Measurements from ENCODE around the gene TMEM53.

The TMEM53 gene

DNA sequence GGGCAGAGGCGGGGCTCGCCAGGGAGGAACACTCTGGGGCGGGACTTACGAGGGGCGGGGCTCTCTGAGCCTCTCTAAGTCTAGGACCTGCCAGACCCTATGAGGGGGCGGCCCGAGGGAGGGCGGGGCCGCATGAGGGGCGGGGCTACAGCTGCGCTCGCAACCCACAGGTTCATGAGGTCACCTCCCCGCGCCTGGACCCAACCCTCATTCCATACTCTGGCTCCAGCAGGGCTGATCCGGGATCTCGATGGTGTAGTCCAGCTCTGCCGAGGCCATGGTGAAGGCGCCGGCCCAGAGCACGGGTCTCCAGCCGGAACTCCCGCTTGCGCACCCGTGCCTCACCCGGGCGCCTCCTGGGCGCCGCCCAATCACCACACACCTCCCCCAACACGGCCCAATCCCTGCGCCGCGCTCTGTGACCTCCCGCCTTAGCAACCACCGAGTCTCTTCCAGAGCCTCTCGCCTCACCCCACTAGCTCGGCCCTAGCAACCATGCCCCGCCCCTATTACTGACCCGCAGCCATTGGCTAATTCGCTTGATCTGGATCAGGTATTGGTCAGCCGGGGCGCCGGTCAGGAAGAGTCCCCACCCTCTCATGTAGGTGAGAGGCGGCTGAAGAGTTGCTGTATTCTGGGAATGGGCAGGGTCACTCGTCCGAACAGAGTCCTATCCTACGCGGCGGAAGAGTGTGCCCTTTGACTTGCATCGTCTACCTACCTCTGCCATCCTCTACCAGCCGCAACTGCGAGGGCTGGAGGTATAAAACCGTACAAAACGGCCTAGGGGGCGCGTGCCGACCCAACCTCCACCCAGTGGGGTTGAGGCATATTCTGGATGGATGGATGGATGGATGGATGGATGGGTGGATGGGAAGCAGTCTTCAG, at the start of gene TMEM53, which contains the start of gene ARMH1:
TSS of gene TMEM53 (minus strand) at position 369 of the 888 bp plus-strand sequence. CDS start at position 279, 90 bp downstream.
TSS of gene ARMH1 (plus strand) at position 602 of the 888 bp plus-strand sequence. CDS start 14,984 bp downstream, outside the sequence.
- no peaks in the 10 kb centered on the region for H3K9me3 Mint-ChIP-seq
- no peaks in the 10 kb centered on the region for H3K36me3 Mint-ChIP-seq
- H3K4me1 Mint-ChIP-seq, result peaks cover 24% of the 10 kb centered on the region
- peak; percentile 98 for ATAC-seq
- no peaks in the 10 kb centered on the region for H3K27me3 Mint-ChIP-seq
- H3K27ac Mint-ChIP-seq, result peak within 1 kb of the TSS; percentile 84
- peak within 1 kb of the TSS; percentile 94 for H3K4me3 Mint-ChIP-seq

- H3K9me3 Mint-ChIP-seq, result no peaks in the 10 kb centered on the region
- H3K4me1 Mint-ChIP-seq, result peaks cover 67% of the 10 kb centered on the region
- peak overlapping the region; percentile 97 for H3K27ac Mint-ChIP-seq
- no peaks in the 10 kb centered on the region for H3K27me3 Mint-ChIP-seq
- ATAC-seq, result peak; percentile 53
- no peaks in the 10 kb centered on the region for H3K36me3 Mint-ChIP-seq
- H3K4me3 Mint-ChIP-seq, result peak overlapping the region; percentile 71
Measured at GRCh38 chr1:44723496-44724295, 49.4 kb upstream of the TMEM53 start.

- Mint-ChIP-seq H3K4me1 (peaks cover 68% of the 10 kb centered on the region), H3K9me3 (no peaks in the 10 kb centered on the region), H3K27ac (peak overlapping the region; percentile 97), H3K27me3 (no peaks in the 10 kb centered on the region), H3K36me3 (no peaks in the 10 kb centered on the region), H3K4me3 (peak overlapping the region; percentile 71)
- ATAC-seq, result no peak
Measured at GRCh38 chr1:44723064-44723463, 48.8 kb upstream of the TMEM53 start.

DNA sequence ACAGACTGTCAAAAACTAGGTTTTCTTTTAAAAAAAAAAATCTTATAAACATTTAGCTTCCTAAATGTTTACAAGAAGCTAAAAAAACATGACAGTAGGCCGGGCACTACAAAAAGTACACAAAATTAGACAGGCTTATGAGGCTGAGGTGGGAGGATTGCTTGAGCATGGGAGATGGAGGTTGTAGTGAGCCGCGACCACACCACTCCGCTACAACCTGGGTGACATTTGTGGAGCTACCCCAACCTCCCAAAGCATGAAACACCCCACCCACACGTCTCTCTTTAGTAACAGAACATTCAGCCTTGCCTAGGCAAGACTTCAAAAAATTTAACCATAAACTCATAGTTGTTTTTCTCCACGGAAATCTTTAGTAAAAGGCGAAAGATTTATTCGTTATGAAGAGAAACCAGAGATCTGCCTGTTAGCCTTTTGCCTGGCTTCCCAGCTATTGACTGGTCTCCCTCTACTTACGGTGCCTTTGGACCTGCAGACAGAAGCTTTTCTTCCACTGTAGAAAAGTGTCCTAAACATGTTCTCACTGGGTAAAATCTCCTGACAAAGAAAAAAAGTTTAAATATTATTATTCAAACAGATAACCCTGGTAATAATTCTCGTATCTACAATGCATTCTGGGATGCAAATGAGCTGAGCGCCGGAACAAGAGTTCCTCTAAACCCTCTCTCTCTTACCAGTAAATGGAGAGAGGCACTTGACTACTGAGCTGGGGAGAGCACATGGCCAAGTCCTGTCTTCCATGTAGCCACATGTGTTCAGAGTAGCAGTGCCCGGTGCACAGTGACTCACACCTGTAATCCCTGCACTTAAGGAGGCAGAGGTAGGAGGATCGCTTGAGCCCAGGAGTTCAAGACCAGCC, 47.4 kb upstream of the TMEM53 start:
- Mint-ChIP-seq H3K4me3 (peak overlapping the region; percentile 32), H3K27ac (peak overlapping the region; percentile 97), H3K27me3 (no peaks in the 10 kb centered on the region), H3K4me1 (peaks cover 72% of the 10 kb centered on the region), H3K9me3 (no peaks in the 10 kb centered on the region), H3K36me3 (no peaks in the 10 kb centered on the region)
- peak; percentile 92 for ATAC-seq

- Mint-ChIP-seq H3K9me3 (no peaks in the 10 kb centered on the region), H3K36me3 (no peaks in the 10 kb centered on the region), H3K4me1 (peaks cover 81% of the 10 kb centered on the region), H3K4me3 (no peak overlapping the region), H3K27me3 (no peaks in the 10 kb centered on the region), H3K27ac (peak overlapping the region; percentile 97)
- no peak for ATAC-seq
Measured at GRCh38 chr1:44720281-44720680, 46.0 kb upstream of the TMEM53 start.

DNA sequence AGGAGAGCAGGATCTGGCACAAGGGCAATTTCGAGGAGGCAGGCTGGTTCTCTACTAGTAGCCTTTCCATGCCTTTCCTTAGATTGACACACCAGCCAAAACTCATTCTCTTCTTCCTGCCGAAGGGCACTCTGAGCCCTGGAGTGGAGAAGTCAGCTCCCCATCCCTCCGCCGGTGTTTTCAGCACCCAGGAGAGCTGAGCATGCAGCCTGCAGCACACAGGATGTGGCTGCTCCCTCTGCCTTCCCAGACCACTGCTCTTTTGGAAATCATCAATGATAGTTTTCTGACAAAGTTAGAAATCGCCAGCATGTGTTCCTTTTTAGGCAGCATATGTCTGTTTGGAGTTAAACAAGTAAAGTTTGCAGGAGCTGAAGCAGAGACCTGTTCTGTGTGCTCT, 45.0 kb upstream of the TMEM53 start:
- ATAC-seq, result no peak
- Mint-ChIP-seq H3K4me1 (peaks cover 82% of the 10 kb centered on the region), H3K27me3 (no peaks in the 10 kb centered on the region), H3K9me3 (no peaks in the 10 kb centered on the region), H3K36me3 (no peaks in the 10 kb centered on the region), H3K27ac (peak overlapping the region; percentile 52), H3K4me3 (no peak overlapping the region)

DNA sequence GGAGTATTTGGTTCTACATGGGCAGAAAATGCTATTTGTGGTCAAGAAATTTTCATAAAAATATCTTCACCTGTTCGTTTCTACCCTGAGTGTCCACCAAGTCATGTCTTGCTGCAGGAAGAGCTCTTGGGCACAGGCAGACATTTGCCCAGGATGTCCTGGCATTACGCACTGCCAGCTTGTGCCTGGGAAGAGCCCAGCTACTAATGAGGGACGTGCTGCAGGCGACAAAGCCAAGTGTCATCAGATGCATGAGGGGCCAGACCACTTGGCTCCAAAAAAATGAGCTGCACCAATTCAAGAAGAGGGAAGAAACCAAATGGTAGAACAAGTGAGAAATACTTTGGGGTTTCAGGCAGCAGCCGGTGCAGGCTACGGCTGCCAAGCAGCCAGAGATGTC, 43.8 kb upstream of the TMEM53 start:
- H3K27ac Mint-ChIP-seq, result peak overlapping the region; percentile 9
- H3K36me3 Mint-ChIP-seq, result no peaks in the 10 kb centered on the region
- H3K4me1 Mint-ChIP-seq, result peaks cover 82% of the 10 kb centered on the region
- no peak for ATAC-seq
- H3K4me3 Mint-ChIP-seq, result no peak overlapping the region
- H3K9me3 Mint-ChIP-seq, result no peaks in the 10 kb centered on the region
- no peaks in the 10 kb centered on the region for H3K27me3 Mint-ChIP-seq

- no peak overlapping the region for H3K4me3 Mint-ChIP-seq
- no peaks in the 10 kb centered on the region for H3K27me3 Mint-ChIP-seq
- H3K4me1 Mint-ChIP-seq, result peaks cover 82% of the 10 kb centered on the region
- peak overlapping the region; percentile 9 for H3K27ac Mint-ChIP-seq
- ATAC-seq, result no peak
- no peaks in the 10 kb centered on the region for H3K9me3 Mint-ChIP-seq
- H3K36me3 Mint-ChIP-seq, result no peaks in the 10 kb centered on the region
Measured at GRCh38 chr1:44717653-44718052, 43.4 kb upstream of the TMEM53 start.

DNA sequence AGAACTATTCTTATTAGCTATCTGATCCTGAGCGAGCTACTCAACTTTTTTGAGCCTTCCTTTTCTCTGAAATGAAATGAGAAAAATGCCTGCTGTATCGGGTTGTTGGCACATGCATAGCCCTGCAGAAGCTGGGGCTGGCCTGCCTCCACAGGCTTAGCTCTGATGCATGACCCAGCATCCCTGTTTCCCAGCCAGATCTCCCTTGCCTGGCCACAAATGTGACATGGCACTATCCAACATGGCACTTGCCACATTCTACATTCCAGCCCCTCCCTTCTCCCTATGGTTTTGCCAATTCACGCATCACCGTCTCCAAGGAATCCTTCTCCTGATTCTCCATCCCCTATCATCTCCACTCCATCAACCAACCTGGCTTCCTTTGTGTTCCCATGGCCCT, 42.9 kb upstream of the TMEM53 start:
- ATAC-seq, result no peak
- no peaks in the 10 kb centered on the region for H3K27me3 Mint-ChIP-seq
- H3K36me3 Mint-ChIP-seq, result no peaks in the 10 kb centered on the region
- peaks cover 80% of the 10 kb centered on the region for H3K4me1 Mint-ChIP-seq
- H3K27ac Mint-ChIP-seq, result peak overlapping the region; percentile 9
- no peaks in the 10 kb centered on the region for H3K9me3 Mint-ChIP-seq
- no peak overlapping the region for H3K4me3 Mint-ChIP-seq

GRCh38 chr1:44714944-44715571, 40.8 kb upstream of the TMEM53 start:
- Mint-ChIP-seq H3K4me1 (peaks cover 63% of the 10 kb centered on the region), H3K36me3 (no peaks in the 10 kb centered on the region), H3K9me3 (no peaks in the 10 kb centered on the region), H3K4me3 (no peak overlapping the region), H3K27ac (peak overlapping the region; percentile 50), H3K27me3 (no peaks in the 10 kb centered on the region)
- ATAC-seq, result peak; percentile 77

DNA sequence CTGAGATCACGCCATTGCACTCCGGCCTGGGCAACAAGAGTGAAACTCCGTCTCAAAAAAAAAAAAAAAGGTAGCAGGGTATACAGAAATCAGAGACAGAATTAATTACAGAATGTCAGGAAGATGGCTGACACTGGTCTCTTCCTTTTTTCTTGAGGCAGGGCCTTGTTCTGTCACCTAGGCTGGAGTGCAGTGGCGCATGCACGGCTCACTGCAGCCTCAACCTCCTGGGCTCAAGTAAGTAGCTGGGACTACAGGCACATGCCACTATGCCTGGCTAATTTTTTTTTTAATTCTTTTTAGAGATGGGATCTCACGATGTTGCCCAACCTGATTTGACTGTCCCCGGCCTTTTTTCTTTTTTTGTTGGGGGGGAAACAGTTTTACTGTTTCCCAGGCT, 40.3 kb upstream of the TMEM53 start:
- Mint-ChIP-seq H3K4me1 (peaks cover 59% of the 10 kb centered on the region), H3K36me3 (no peaks in the 10 kb centered on the region), H3K27ac (peak overlapping the region; percentile 50), H3K9me3 (no peaks in the 10 kb centered on the region), H3K27me3 (no peaks in the 10 kb centered on the region), H3K4me3 (no peak overlapping the region)
- ATAC-seq, result peak; percentile 57

- Mint-ChIP-seq H3K27ac (peak overlapping the region; percentile 84), H3K27me3 (no peaks in the 10 kb centered on the region), H3K36me3 (no peaks in the 10 kb centered on the region), H3K4me1 (peaks cover 61% of the 10 kb centered on the region), H3K9me3 (no peaks in the 10 kb centered on the region), H3K4me3 (no peak overlapping the region)
- peak; percentile 76 for ATAC-seq
Measured at GRCh38 chr1:44713321-44713781, 39.1 kb upstream of the TMEM53 start.

- peak overlapping the region; percentile 58 for H3K27ac Mint-ChIP-seq
- peak overlapping the region; percentile 32 for H3K4me3 Mint-ChIP-seq
- H3K27me3 Mint-ChIP-seq, result no peaks in the 10 kb centered on the region
- H3K4me1 Mint-ChIP-seq, result peaks cover 25% of the 10 kb centered on the region
- no peaks in the 10 kb centered on the region for H3K9me3 Mint-ChIP-seq
- H3K36me3 Mint-ChIP-seq, result no peaks in the 10 kb centered on the region
- ATAC-seq, result peak; percentile 55
Measured at GRCh38 chr1:44707959-44708831, 33.9 kb upstream of the TMEM53 start.
